ENCODE measurements around the gene DNAJB12.

GRCh38 chr10:72292223-72292691 lies 62.5 kb downstream of the DNAJB12 start:
- TF ChIP-seq POLR2A (IDR thresholded peaks at IDR 0.05) (no peak), CTCF (IDR thresholded peaks at IDR 0.05) (no peak)

All from testis (tissue), 2 donors.